Astrocyte (in vitro differentiated cells and primary cell): ENCODE measurements around the gene CASK. TPM values are rescaled to one million over a fixed set of nuclear protein-coding genes. Genes with fewer than 3 reads are reported as not detected.

Experiments used
- DNase-seq: peaks from one replicate; pipeline ENCODE4 v3.0.0-alpha.2; 2010; ENCODE audit warnings: low read depth
- FAIRE-seq: peaks from 2 replicates; lab custom pipeline; 2011; peaks lifted over from hg19 to GRCh38; lab: Jason Lieb, UNC
- H2AFZ ChIP-seq: 2 replicates; pipeline ENCODE4 v1.6.0; 2012; ENCODE audit warnings: low read depth, low read length, inconsistent platforms
- H3K27ac ChIP-seq: 2 replicates; pipeline ENCODE4 v1.5.1; 2011; ENCODE audit warnings: low read depth, low read length, inconsistent platforms
- H3K27me3 ChIP-seq: 2 replicates; pipeline ENCODE4 v1.6.0; 2011; ENCODE audit warnings: low read length, inconsistent platforms; ENCODE audit not compliant: insufficient read depth
- H3K36me3 ChIP-seq: 2 replicates; pipeline ENCODE4 v1.5.1; 2011; ENCODE audit warnings: low read length, inconsistent platforms; ENCODE audit not compliant: insufficient read depth
- H3K4me1 ChIP-seq: 2 replicates; pipeline ENCODE4 v1.5.1; 2011; ENCODE audit warnings: low read length, inconsistent platforms; ENCODE audit not compliant: insufficient read depth
- H3K4me2 ChIP-seq: 2 replicates; pipeline ENCODE4 v1.6.0; 2012; ENCODE audit warnings: low read length, inconsistent platforms
- H3K4me3 ChIP-seq: 2 replicates; pipeline ENCODE4 v1.5.1; 2011; ENCODE audit warnings: low read depth, mild to moderate bottlenecking, low read length, inconsistent platforms; ENCODE audit not compliant: insufficient read depth
- H3K79me2 ChIP-seq: 2 replicates; pipeline ENCODE4 v1.6.0; 2012; ENCODE audit warnings: mild to moderate bottlenecking, low read length, inconsistent platforms; ENCODE audit not compliant: insufficient read depth
- H3K9ac ChIP-seq: 2 replicates; pipeline ENCODE4 v1.6.0; 2012; ENCODE audit warnings: mild to moderate bottlenecking, low read length, inconsistent platforms
- H3K9me3 ChIP-seq: 2 replicates; pipeline ENCODE4 v1.5.1; 2012; ENCODE audit warnings: low read depth, mild to moderate bottlenecking, low read length, inconsistent platforms; ENCODE audit not compliant: insufficient read depth
- H4K20me1 ChIP-seq: 2 replicates; pipeline ENCODE4 v1.6.0; 2012; ENCODE audit warnings: low read length, inconsistent platforms; ENCODE audit not compliant: insufficient read depth
- H3K27ac Mint-ChIP-seq: one replicate; pipeline ENCODE4 v1.8.0; 2021; ENCODE audit warnings: mild to moderate bottlenecking, mixed read lengths; ENCODE audit not compliant: unreplicated experiment
- H3K27me3 Mint-ChIP-seq: one replicate; pipeline ENCODE4 v1.8.0; 2021; ENCODE audit warnings: low read depth, mixed read lengths; ENCODE audit not compliant: unreplicated experiment
- H3K36me3 Mint-ChIP-seq: one replicate; pipeline ENCODE4 v1.8.0; 2021; ENCODE audit warnings: low read depth, mixed read lengths; ENCODE audit not compliant: unreplicated experiment
- H3K4me1 Mint-ChIP-seq: one replicate; pipeline ENCODE4 v1.8.0; 2021; ENCODE audit warnings: low read depth, mixed read lengths; ENCODE audit not compliant: unreplicated experiment
- H3K4me3 Mint-ChIP-seq: one replicate; pipeline ENCODE4 v1.8.0; 2021; ENCODE audit warnings: mild to moderate bottlenecking, moderate library complexity, mixed read lengths; ENCODE audit not compliant: unreplicated experiment
- H3K9me3 Mint-ChIP-seq: one replicate; pipeline ENCODE4 v1.8.0; 2021; ENCODE audit warnings: mild to moderate bottlenecking, mixed read lengths; ENCODE audit not compliant: unreplicated experiment
- EZH2 ChIP-seq: IDR thresholded peaks from 2 replicates; pipeline ENCODE4 v1.6.1; 2012; ENCODE audit warnings: mild to moderate bottlenecking, low read length, inconsistent platforms; ENCODE audit not compliant: insufficient read depth
- total RNA-seq: library from RNA; stranded (reverse); gene quantifications from 2 replicates; pipeline ENCODE4 v1.2.1, GENCODE V29; 2021
- TF ChIP-seq, protein P1 (sequence below): IDR thresholded peaks from 2 replicates; pipeline ENCODE4 v1.5.1; 2011; ENCODE audit warnings: low read depth, mild to moderate bottlenecking, inconsistent platforms, low read length, moderate library complexity; ENCODE audit not compliant: insufficient read depth

The CASK gene
- total RNA-seq, 1 donor from 2014 or later = 99.3 TPM

DNA sequence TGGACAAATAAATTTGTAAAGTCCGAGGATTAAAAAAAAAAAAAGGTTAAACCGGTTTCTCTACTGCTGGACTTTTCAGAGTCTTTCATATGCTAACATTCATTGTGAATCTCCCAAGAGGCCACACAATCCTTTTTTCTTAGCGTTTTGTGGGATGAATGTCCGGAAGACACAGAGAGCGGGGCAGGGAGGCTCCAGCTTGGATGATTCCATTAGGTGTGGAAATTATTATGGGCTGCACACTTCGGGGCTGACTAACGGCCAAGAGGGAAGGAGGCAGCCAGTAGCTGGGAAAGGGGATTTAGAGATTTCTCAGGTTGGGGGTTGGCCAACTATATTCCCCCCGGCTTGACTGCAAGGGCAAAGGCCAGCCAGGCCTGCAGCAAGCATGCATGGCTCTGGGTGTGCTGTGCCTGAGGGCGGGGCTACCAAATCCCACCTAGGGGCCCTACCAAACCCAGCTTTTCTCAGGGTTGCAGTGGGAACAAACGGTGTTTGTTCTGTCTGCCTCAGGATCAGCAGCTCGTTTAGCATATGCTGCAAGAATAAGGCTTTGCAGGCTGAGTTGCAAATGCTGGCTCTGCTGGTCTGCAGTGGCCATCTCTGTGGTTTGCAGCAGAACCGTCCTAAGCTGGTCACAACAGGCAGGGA is 447.6 kb downstream of the CASK start:
- Histone ChIP-seq H3K27ac (no peak overlapping the region), H4K20me1 (no peaks in the 10 kb centered on the region), H3K9ac (no peak overlapping the region), H3K79me2 (no peaks in the 10 kb centered on the region), H3K36me3 (no peaks in the 10 kb centered on the region), H3K9me3 (no peaks in the 10 kb centered on the region), H2AFZ (no peak overlapping the region), H3K4me2 (peak overlapping the region; percentile 3), H3K4me3 (no peak overlapping the region), H3K27me3 (no peaks in the 10 kb centered on the region), H3K4me1 (no peaks in the 10 kb centered on the region)
- TF ChIP-seq, protein P1, sequence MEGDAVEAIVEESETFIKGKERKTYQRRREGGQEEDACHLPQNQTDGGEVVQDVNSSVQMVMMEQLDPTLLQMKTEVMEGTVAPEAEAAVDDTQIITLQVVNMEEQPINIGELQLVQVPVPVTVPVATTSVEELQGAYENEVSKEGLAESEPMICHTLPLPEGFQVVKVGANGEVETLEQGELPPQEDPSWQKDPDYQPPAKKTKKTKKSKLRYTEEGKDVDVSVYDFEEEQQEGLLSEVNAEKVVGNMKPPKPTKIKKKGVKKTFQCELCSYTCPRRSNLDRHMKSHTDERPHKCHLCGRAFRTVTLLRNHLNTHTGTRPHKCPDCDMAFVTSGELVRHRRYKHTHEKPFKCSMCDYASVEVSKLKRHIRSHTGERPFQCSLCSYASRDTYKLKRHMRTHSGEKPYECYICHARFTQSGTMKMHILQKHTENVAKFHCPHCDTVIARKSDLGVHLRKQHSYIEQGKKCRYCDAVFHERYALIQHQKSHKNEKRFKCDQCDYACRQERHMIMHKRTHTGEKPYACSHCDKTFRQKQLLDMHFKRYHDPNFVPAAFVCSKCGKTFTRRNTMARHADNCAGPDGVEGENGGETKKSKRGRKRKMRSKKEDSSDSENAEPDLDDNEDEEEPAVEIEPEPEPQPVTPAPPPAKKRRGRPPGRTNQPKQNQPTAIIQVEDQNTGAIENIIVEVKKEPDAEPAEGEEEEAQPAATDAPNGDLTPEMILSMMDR = no peak
- no peak for TF ChIP-seq EZH2
- H3K36me3 Mint-ChIP-seq = no peaks in the 10 kb centered on the region
- DNase-seq (no peak), FAIRE-seq (no peak)
- peak overlapping the region; percentile 85 for H3K27ac Mint-ChIP-seq
- peaks cover 3% of the 10 kb centered on the region for H3K4me1 Mint-ChIP-seq
- H3K9me3 Mint-ChIP-seq = no peaks in the 10 kb centered on the region
- no peaks in the 10 kb centered on the region for H3K27me3 Mint-ChIP-seq
- H3K4me3 Mint-ChIP-seq = peak overlapping the region; percentile 67

DNA sequence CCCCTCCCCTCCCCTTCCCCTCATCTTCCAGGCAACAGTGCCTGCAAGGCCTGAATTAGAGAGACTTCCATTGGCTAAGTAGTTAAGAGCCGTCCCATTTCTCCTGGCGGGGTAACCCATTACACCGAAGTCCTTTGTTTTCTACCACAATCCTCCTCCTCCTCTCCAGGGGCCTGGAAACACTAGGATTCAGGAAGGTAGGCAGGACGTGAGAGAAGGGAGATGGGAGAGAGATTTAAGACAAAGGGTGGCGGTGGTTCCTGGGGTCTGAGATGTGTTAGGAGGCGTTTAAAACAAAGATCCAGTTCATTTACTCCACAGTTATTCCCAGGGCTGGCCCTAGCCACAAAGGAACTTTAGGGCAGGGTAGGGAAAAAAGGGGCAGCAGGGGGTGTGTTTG is 448.2 kb downstream of the CASK start:
- DNase-seq (no peak), FAIRE-seq (no peak)
- Histone ChIP-seq H3K9me3 (no peaks in the 10 kb centered on the region), H3K9ac (no peak overlapping the region), H3K36me3 (no peaks in the 10 kb centered on the region), H2AFZ (no peak overlapping the region), H4K20me1 (no peaks in the 10 kb centered on the region), H3K27ac (no peak overlapping the region), H3K4me1 (no peaks in the 10 kb centered on the region), H3K4me3 (no peak overlapping the region), H3K79me2 (no peaks in the 10 kb centered on the region), H3K27me3 (no peaks in the 10 kb centered on the region), H3K4me2 (no peak overlapping the region)
- no peaks in the 10 kb centered on the region for H3K36me3 Mint-ChIP-seq
- H3K27me3 Mint-ChIP-seq = no peaks in the 10 kb centered on the region
- no peak for TF ChIP-seq EZH2
- TF ChIP-seq, protein P1 = no peak
- peak overlapping the region; percentile 67 for H3K4me3 Mint-ChIP-seq
- no peaks in the 10 kb centered on the region for H3K9me3 Mint-ChIP-seq
- H3K4me1 Mint-ChIP-seq = peaks cover 3% of the 10 kb centered on the region
- H3K27ac Mint-ChIP-seq = peak overlapping the region; percentile 85

DNA sequence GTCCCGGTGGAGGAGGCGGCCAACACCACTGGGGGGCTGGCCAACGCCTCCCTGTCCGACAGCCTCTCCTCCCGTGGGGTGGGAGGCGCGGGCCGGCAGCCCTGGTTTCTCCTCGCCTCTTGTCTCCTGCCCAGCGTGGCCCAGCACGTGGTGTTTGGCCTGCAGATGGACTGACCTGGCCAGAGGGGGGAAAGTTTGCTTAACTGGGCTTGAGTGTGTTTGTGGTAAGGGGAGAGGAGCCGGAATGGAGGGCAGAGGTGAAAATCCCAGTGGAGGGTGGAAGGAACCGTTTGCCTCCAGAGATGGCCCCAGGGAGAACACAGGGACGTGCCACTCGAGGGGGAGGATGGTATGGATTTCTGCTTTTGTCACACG is 448.6 kb downstream of the CASK start:
- H3K9me3 ChIP-seq = no peaks in the 10 kb centered on the region
- H3K4me1 ChIP-seq = no peaks in the 10 kb centered on the region
- H4K20me1 ChIP-seq = no peaks in the 10 kb centered on the region
- Mint-ChIP-seq H3K27ac (no peak overlapping the region), H3K36me3 (no peaks in the 10 kb centered on the region), H3K4me3 (no peak overlapping the region), H3K4me1 (peaks cover 3% of the 10 kb centered on the region), H3K9me3 (no peaks in the 10 kb centered on the region), H3K27me3 (no peaks in the 10 kb centered on the region)
- H3K36me3 ChIP-seq = no peaks in the 10 kb centered on the region
- H3K79me2 ChIP-seq = no peaks in the 10 kb centered on the region
- no peak overlapping the region for H3K4me3 ChIP-seq
- DNase-seq (no peak), FAIRE-seq (no peak)
- H3K27me3 ChIP-seq = no peaks in the 10 kb centered on the region
- H3K9ac ChIP-seq = no peak overlapping the region
- no peak overlapping the region for H2AFZ ChIP-seq
- no peak overlapping the region for H3K4me2 ChIP-seq
- H3K27ac ChIP-seq = no peak overlapping the region
- TF ChIP-seq, protein P1 = no peak
- no peak for TF ChIP-seq EZH2
